HL-60 (cell line): ENCODE results near the gene PHC2.

Experiments
- DNase-seq, 2 experiments: peaks; one replicate each; pipeline ENCODE4 v3.0.0-alpha.2; 2010 to 2020; ENCODE audit warnings: low read depth in 1 of 2, low spot score in 1 of 2
- H3K27ac ChIP-seq: fragments of 250-450 bp; sonication (Bioruptor Pico); replicated peaks from 2 replicates; pipeline ENCODE4 v1.5.1; 2020; ENCODE audit warnings: mild to moderate bottlenecking, moderate library complexity
- H3K27me3 ChIP-seq: fragments of 250-450 bp; sonication (Bioruptor Pico); 2 replicates; pipeline ENCODE4 v1.5.1; 2021; ENCODE audit warnings: mild to moderate bottlenecking, moderate library complexity; ENCODE audit not compliant: insufficient read depth, poor library complexity, severe bottlenecking
- H3K4me3 ChIP-seq: replicated peaks from 2 replicates; pipeline ENCODE4 v1.5.1; 2011; ENCODE audit warnings: mild to moderate bottlenecking, control low read depth, low read length; ENCODE audit not compliant: insufficient read depth
- CTCF ChIP-seq: IDR thresholded peaks from one replicate; pipeline ENCODE4 v1.5.1; 2011; ENCODE audit warnings: low read length, control low read depth, inconsistent platforms; ENCODE audit not compliant: insufficient read depth
- GABPA ChIP-seq: IDR thresholded peaks from 2 replicates; pipeline ENCODE4 v1.6.1; 2012; ENCODE audit warnings: low read depth
- POLR2AphosphoS5 ChIP-seq: IDR thresholded peaks from 2 replicates; pipeline ENCODE4 v1.6.1; 2012; ENCODE audit warnings: low read depth
- REST ChIP-seq: IDR thresholded peaks from 2 replicates; pipeline ENCODE4 v1.6.1; 2012; ENCODE audit warnings: low read depth; ENCODE audit not compliant: insufficient replicate concordance
- SPI1 ChIP-seq: IDR thresholded peaks from 2 replicates; pipeline ENCODE4 v1.6.1; 2012; ENCODE audit warnings: low read depth, mild to moderate bottlenecking, borderline replicate concordance

PHC2 gene

GRCh38 chr1:33428661-33429060 is 2.2 kb downstream of the PHC2 start:
- Histone ChIP-seq H3K4me3 (no peak overlapping the region), H3K27ac (no peak overlapping the region), H3K27me3 (no peaks in the 10 kb centered on the region)
- no peak for DNase-seq
- TF ChIP-seq CTCF (no peak), GABPA (no peak), POLR2AphosphoS5 (no peak), REST (no peak), SPI1 (no peak)

DNA sequence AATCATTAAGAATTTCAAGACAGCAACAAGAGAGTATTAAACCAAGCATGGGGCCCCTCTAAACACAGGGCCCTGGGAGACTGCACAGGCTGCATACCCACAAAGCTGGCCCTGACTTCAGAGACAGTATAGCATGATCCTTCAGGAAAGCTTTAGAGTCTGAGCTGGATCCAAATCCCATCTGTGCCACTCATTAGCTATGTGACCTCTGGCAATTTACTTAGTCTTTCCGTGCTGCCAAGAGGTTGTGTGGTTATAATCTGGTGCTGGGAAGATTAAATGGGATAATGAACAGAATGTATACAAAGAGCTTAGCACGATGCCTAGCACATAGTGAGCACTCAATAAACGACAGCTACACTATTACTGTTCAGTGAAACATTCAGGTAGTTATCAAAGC is 4.0 kb downstream of the PHC2 start:
- TF ChIP-seq POLR2AphosphoS5 = no peak
- Histone ChIP-seq H3K27me3 (no peaks in the 10 kb centered on the region), H3K4me3 (no peak overlapping the region), H3K27ac (no peak overlapping the region)
- DNase-seq = no peak

GRCh38 chr1:33425900-33426299 is 5.0 kb downstream of the PHC2 start:
- no peak for TF ChIP-seq SPI1
- no peak for TF ChIP-seq POLR2AphosphoS5
- no peak for TF ChIP-seq CTCF
- TF ChIP-seq REST = no peak
- TF ChIP-seq GABPA = no peak
- DNase-seq = no peak
- no peaks in the 10 kb centered on the region for H3K27me3 ChIP-seq
- H3K4me3 ChIP-seq = no peak overlapping the region
- no peak overlapping the region for H3K27ac ChIP-seq

- no peak overlapping the region for H3K27ac ChIP-seq
- no peak for DNase-seq
These were observed 6.3 kb downstream of the PHC2 start for GRCh38 chr1:33424610-33425009.

DNA sequence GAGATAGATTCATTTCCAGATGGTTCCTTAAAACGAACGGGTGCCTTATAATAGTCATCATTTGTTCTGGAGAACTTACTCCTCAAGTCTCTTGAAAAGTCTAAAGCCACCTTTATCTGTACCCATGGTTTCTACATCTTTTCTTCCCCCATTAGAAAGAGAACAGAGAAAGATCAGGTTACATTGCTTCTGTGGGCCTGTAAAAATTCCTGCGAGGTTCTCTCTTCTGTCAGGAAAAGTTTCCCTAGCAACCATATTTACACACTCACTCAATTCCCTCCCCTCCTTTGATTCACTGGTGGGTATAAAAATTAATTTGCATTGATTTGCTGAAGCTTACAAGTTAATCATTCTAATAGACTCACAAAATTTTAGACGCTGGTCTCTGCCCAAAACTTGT is 6.7 kb downstream of the PHC2 start:
- H3K27me3 ChIP-seq = no peaks in the 10 kb centered on the region
- no peak for DNase-seq
- no peak overlapping the region for H3K27ac ChIP-seq
- no peak for TF ChIP-seq GABPA
- no peak for TF ChIP-seq SPI1
- TF ChIP-seq REST = no peak
- no peak for TF ChIP-seq POLR2AphosphoS5
- TF ChIP-seq CTCF = no peak
- H3K4me3 ChIP-seq = no peak overlapping the region

More at GRCh38 chr1:33424610-33425009, 6.3 kb downstream of the PHC2 start:
- H3K4me3 ChIP-seq = no peak overlapping the region
- TF ChIP-seq GABPA (no peak), POLR2AphosphoS5 (no peak)
- H3K27me3 ChIP-seq = no peaks in the 10 kb centered on the region
